T47D (cell line): ENCODE data around the gene KCNJ3.

Source experiments
- DNase-seq, 2 experiments: peaks; one replicate each; pipeline versions ENCODE4 v3.0.0 to v3.0.0-alpha.2; 2011 to 2012; ENCODE audit warnings: low read depth in 1 of 2, low spot score in 1 of 2
- JUND ChIP-seq: IDR thresholded peaks from 2 replicates; pipeline ENCODE4 v1.6.1; 2012; ENCODE audit warnings: low read depth
- in situ Hi-C: cut with HindIII; loops from 2 replicates; pipeline ENCODE4 v1.10.0; 2016; ENCODE audit warnings: low sequenced_read_pairs, low pct_unique_long_range_greater_than_20kb

Gene KCNJ3, protein sequence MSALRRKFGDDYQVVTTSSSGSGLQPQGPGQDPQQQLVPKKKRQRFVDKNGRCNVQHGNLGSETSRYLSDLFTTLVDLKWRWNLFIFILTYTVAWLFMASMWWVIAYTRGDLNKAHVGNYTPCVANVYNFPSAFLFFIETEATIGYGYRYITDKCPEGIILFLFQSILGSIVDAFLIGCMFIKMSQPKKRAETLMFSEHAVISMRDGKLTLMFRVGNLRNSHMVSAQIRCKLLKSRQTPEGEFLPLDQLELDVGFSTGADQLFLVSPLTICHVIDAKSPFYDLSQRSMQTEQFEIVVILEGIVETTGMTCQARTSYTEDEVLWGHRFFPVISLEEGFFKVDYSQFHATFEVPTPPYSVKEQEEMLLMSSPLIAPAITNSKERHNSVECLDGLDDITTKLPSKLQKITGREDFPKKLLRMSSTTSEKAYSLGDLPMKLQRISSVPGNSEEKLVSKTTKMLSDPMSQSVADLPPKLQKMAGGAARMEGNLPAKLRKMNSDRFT

DNA sequence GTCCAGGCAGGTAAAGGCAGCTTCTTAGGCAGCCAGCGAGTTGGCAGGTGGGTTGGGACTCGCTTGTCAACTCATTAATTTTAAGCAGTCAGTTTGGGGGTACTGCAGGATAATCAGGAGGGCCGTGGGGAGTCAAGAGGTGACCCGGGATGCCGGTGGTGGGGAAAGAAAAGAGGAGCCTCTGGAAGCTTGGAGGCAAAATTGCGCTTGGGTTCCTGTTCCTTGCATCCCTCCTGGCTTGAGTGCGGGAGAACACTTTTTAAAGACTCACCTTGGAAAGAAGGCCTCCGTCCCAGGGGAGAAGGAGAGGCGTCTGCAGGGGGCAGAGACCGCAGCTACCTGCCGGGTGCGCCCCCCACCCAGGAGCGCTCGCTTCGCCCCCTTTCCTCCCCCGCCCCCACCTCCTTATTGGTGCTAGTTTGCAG is at the start of gene KCNJ3:
KCNJ3 (plus strand) TSS at position 400 of the 425 bp plus-strand sequence. CDS start 81 bp downstream, outside the sequence.
- DNase-seq: no peak
- no peak for TF ChIP-seq JUND
- in situ Hi-C loops: no loop called here

DNA sequence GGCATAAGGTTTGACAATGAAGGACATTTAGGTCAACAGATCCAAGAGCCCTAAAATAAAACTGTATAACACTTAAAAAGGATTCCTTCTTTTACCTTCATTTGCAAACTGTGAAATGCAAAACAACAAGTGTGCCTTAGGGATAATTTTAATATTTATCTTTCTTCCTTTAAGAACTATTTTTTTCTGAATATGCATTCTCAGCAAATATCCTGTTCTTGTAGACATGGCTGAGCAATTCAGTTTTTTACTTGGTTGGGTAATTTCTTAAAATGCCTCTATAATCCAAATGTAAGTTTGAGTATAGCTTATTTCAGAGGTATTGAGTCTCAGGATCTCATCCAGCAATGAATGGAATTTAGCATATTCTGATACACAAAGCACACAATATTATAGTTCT is 43.0 kb upstream of the KCNJ3 start:
- DNase-seq: no peak
- in situ Hi-C loops: no loop called here
- no peak for TF ChIP-seq JUND

DNA sequence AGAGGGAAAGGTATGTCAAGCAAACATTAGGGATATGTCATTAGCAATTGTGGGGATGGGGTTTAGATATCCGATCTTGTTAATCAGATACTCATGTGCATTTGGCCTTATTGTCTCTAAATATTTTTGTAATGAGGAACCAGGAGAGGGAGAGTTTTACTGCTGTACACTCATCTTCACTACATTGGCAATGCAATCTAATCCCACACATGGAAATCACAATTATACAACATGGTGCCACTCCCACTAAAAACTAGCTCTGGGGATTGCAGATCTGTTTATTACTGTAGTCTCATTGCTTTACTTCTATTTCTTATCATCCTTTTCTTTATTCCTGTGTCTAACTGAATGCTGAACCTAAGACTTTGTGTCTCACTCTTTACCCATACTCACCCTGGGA is 39.6 kb upstream of the KCNJ3 start:
- no peak for TF ChIP-seq JUND
- in situ Hi-C loops: no loop called here
- no peak for DNase-seq

DNA sequence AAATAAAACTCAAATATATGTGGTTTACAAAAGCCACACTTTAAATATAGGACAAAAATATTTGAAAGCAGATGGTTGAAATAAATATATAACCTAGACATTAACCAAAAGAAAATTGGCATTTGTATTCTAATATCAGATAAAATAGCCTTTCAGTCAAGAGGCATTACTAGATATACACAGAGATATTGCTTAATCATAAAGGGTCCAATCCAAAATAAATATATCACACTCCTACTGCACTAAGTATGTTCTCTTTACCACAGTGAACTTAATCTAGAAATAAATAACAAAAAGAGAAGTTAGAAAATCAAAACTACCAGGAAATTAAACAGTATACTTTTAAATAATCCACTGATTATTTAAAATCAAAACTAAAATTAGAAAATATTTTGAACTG is 34.2 kb upstream of the KCNJ3 start:
- in situ Hi-C loops: no loop called here
- DNase-seq: no peak
- TF ChIP-seq JUND: no peak

DNA sequence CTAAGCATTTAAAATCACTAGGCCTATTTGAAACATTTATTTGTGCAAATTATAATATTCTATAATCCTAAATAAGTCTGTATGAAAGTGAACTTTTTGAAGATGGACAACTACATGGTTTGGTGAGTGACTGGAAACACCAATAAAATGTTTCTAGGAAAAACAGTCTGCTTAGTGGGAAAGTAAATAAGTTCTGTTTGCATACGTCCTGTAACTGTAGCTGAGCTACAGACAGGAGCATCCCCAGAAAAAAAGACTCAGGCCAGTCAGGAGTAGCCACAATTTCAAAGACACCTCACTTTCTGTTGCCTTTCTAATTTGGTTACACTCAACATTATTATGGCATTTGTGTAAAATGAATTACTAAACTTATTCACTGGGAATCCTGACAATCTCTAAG is 28.4 kb upstream of the KCNJ3 start:
- DNase-seq: no peak
- TF ChIP-seq JUND: no peak
- in situ Hi-C loops: no loop called here

DNA sequence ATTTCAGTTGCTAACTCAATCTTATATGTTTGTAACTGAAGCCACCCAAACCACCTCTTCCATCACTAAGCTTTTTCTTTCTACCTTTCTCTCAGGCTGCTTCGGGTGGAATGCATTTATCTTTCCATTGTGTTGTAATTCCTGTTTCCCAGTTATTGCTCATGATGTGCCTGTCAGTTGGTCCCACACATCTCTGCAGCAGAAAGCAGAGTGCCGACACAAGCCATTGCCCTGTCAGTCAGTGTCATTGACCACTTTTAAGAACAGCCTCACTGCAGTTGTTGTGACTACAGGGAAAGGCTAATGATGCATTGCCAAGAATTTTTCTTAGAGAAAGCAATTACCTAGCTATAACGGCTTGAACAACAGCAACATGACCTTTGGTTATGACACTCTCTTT is 24.8 kb upstream of the KCNJ3 start:
- no peak for TF ChIP-seq JUND
- no peak for DNase-seq
- in situ Hi-C loops: no loop called here

DNA sequence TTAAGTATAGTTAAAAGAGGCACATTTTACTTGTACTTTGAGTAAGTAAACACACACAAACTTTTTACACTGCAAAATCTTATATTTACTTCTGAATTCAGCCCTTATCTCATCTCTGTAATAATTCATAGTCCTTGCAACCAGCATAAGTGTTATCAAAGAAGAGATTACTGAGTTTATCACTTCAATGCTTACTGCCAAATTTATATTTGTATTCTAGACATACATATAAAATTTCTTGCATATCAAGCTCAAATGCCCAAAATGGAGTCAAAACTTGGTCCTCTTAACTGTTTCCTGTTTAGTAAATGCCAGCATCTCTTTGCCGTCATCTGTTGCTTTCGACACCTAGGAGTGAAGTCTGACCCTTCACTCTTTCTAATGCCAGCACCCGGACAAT is 21.1 kb upstream of the KCNJ3 start:
- no peak for DNase-seq
- TF ChIP-seq JUND: no peak
- in situ Hi-C loops: no loop called here

DNA sequence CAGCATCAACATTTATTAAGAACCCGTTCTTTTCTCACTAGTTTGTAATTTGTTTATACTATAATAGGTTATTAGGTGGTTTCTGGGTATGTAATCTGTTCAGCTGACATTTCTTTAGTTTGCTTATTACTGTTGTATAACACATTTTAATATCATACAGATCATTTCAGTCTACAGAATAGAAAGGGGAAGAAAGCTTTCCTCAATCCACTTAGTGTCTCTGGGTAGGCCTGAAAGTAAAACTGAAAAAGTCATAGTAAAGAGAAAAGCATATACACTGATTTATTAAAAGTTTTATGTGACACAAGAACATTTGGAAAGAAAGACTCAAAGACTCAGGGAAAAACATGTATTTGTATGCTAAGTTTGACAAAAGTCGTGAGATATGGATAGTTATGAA is 16.8 kb upstream of the KCNJ3 start:
- in situ Hi-C loops: no loop called here
- no peak for TF ChIP-seq JUND
- DNase-seq: no peak

DNA sequence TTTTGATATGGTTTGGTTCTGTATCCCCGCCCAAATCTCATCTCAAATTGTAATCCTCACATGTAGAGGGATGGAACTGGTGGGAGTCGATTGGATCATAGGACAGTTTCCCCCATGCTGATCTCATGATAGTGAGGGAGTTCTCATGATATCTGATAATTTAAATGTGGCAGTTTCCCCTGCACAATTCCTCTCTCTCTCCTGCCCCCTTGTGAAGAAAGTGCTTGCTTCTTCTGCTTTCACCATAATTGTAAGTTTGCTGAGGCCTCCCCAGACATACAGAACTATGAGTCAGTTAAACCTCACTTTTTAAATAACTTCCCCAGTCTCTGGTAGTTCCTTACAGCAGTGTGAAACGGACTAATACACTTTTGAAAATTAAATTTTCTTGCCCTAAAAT is 12.3 kb upstream of the KCNJ3 start:
- no peak for DNase-seq
- no peak for TF ChIP-seq JUND
- in situ Hi-C loops: no loop called here

DNA sequence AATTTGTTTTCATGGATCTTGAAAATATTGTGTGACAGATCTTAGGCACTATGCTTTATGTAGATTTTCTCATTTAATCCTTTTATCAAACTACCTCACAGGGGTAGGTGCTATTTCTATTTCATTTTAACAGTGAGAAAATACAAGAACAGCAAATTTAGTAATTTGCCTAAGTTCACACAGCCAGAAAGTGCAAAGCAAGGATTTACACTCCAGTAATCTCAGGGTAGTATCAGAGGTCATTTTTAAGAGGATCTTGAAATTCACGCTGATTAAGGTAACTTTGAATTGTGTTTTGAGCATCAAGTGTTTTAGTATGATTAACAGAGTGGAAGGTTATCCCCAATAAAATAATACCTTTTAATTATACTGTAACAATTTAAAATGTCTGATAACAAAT is 10.1 kb upstream of the KCNJ3 start:
- DNase-seq: no peak
- in situ Hi-C loops: no loop called here
- TF ChIP-seq JUND: no peak

DNA sequence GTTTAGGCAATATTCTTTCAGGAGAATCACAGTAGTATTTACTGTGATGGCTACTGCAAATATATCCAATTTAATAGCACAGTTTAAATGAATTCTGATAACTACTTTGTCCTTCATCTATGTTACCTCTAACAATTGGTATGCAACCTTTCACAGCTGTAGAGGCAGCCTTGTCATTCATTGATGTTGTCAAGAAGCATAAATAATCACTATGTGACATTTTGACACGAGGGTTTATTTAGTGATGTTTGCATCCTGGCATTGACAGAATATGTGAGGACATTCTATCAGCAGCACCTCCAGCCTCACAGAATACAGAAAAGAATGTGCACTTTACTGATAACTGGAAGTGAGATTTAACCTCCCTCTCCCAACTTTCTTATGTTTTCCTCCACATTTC is 9.3 kb upstream of the KCNJ3 start:
- TF ChIP-seq JUND: no peak

DNA sequence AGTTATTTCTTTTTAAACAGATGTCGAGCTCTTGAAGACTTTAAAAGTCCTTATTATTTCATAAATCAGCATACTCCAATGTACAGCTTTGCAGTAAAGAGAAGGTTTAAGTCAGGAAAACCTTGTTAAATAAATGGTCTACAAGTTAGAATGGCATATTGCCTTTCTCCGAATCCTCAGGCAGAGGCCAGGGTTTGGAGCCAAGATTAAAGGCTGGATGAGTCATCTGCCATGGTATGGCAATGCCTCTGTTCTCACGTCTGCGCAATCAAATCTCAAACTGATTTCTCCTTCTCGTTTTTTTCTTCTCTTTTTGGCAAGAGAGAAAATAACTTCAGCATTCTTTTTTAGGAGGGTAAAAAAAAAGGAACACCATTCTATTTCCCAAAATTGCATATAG is 5.6 kb upstream of the KCNJ3 start:
- no peak for TF ChIP-seq JUND
- in situ Hi-C loops: no loop called here
- DNase-seq: no peak

More for the DNA sequence above, 9.3 kb upstream of the KCNJ3 start:
- DNase-seq: no peak
- in situ Hi-C loops: no loop called here

DNA sequence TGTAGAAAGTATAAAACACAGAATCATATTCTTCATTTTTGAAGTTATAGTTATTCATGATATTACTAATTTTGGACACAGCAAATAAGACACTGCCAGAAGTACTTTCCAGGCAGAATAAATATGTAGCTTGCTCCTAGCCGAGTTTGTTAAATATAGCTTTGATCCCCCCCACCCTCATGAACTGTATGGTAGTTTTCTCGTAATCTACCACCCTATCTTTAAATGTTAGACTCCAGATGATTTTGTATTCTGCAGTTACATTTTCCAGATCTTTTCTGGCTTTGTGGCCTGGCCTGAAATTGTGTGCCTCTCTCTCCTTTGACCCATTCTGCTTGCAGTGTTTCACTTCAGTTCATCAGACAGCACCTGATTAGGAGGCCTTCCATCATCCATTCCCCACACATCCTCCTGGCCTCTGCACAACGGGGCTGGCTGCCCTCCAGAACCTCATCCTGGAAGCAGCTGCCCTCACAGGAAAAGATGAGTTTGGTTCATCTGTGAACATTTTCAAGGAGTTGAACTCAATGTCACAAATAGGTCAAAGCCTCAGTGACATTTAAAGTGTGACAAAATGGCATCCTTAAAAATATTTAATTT is 4.7 kb upstream of the KCNJ3 start:
- DNase-seq: no peak
- in situ Hi-C loops: no loop called here
- no peak for TF ChIP-seq JUND
